ENCODE results near the gene CEP290.

- TF ChIP-seq POLR2A (IDR thresholded peaks at IDR 0.05) (no peak), CTCF (IDR thresholded peaks at IDR 0.05) (no peak)
These were observed 44.1 kb upstream of the CEP290 start for GRCh38 chr12:88185988-88186387.
